Mesodermal cell (in vitro differentiated cells): ENCODE measurements around the gene PRKAB1.

Experiments used
- H3K27ac ChIP-seq: 2 replicates; pipeline ENCODE4 v1.7.0; 2013; ENCODE audit warnings: mild to moderate bottlenecking, low read depth, low read length, moderate library complexity; ENCODE audit not compliant: severe bottlenecking
- H3K36me3 ChIP-seq: 2 replicates; pipeline ENCODE4 v1.7.1; 2013; ENCODE audit warnings: mild to moderate bottlenecking, low read length, moderate library complexity; ENCODE audit not compliant: control insufficient read depth, insufficient read depth
- H3K4me1 ChIP-seq: one replicate; pipeline ENCODE4 v1.7.1; 2013; ENCODE audit warnings: mild to moderate bottlenecking, low read length; ENCODE audit not compliant: insufficient read depth, control insufficient read depth, poor library complexity, severe bottlenecking
- H3K4me3 ChIP-seq: 2 replicates; pipeline ENCODE4 v1.7.0; 2013; ENCODE audit warnings: low read length, control low read depth, mild to moderate bottlenecking; ENCODE audit not compliant: insufficient read depth, poor library complexity, severe bottlenecking; ENCODE audit errors: extremely low read depth
- H3K9me3 ChIP-seq: 2 replicates; pipeline ENCODE4 v1.7.1; 2013; ENCODE audit warnings: mild to moderate bottlenecking, low read length, moderate library complexity; ENCODE audit not compliant: control insufficient read depth
- WGBS, 2 experiments: methylation state at CpG; one replicate each; pipeline ENCODE4 v1.1.5; 2013; ENCODE audit warnings: missing lambda C conversion rate in 2 of 2; ENCODE audit not compliant: insufficient coverage in 2 of 2; 5-methylcytosine and 5-hydroxymethylcytosine counted together

The PRKAB1 gene

GRCh38 chr12:119676022-119676421 lies 8.1 kb downstream of the PRKAB1 start:
- peaks cover 5% of the 10 kb centered on the region for H3K4me1 ChIP-seq
- H3K4me3 ChIP-seq = no peak overlapping the region
- peaks cover 98% of the 10 kb centered on the region for H3K36me3 ChIP-seq
- 95 to 97% methylated on average over 8 to 9 of the region's 9 CpGs for WGBS, 2 experiments
- no peak overlapping the region for H3K27ac ChIP-seq
- no peaks in the 10 kb centered on the region for H3K9me3 ChIP-seq

GRCh38 chr12:119676573-119676972 lies 8.6 kb downstream of the PRKAB1 start:
- Histone ChIP-seq H3K36me3 (peaks cover 98% of the 10 kb centered on the region), H3K4me3 (no peak overlapping the region), H3K27ac (no peak overlapping the region), H3K9me3 (no peaks in the 10 kb centered on the region), H3K4me1 (peaks cover 5% of the 10 kb centered on the region)
- 96 to 98% methylated on average over 11 to 13 of the region's 13 CpGs for WGBS, 2 experiments

GRCh38 chr12:119678459-119678858 lies 10.5 kb downstream of the PRKAB1 start:
- Histone ChIP-seq H3K4me1 (peaks cover 5% of the 10 kb centered on the region), H3K4me3 (no peak overlapping the region), H3K36me3 (peaks cover 98% of the 10 kb centered on the region), H3K9me3 (no peaks in the 10 kb centered on the region), H3K27ac (no peak overlapping the region)
- WGBS, 2 experiments = 89 to 95% methylated on average over 3 of the region's 7 CpGs

- Histone ChIP-seq H3K27ac (no peak overlapping the region), H3K36me3 (peaks cover 98% of the 10 kb centered on the region)
- WGBS, 2 experiments = 90 to 93% methylated on average over 5 of the region's 5 CpGs
Measured at GRCh38 chr12:119679081-119679480, 11.1 kb downstream of the PRKAB1 start.

GRCh38 chr12:119679490-119679889 lies 11.6 kb downstream of the PRKAB1 start:
- peaks cover 5% of the 10 kb centered on the region for H3K4me1 ChIP-seq
- no peaks in the 10 kb centered on the region for H3K9me3 ChIP-seq
- H3K4me3 ChIP-seq = no peak overlapping the region
- peaks cover 97% of the 10 kb centered on the region for H3K36me3 ChIP-seq
- no peak overlapping the region for H3K27ac ChIP-seq
- WGBS, 2 experiments = 95 to 98% methylated on average over 9 to 10 of the region's 10 CpGs

More at GRCh38 chr12:119679081-119679480, 11.1 kb downstream of the PRKAB1 start:
- Histone ChIP-seq H3K4me1 (peaks cover 5% of the 10 kb centered on the region), H3K9me3 (no peaks in the 10 kb centered on the region), H3K4me3 (no peak overlapping the region)

GRCh38 chr12:119681111-119681510 lies 13.2 kb downstream of the PRKAB1 start:
- Histone ChIP-seq H3K36me3 (peaks cover 85% of the 10 kb centered on the region), H3K4me3 (no peak overlapping the region), H3K27ac (no peak overlapping the region), H3K9me3 (no peaks in the 10 kb centered on the region), H3K4me1 (peaks cover 5% of the 10 kb centered on the region)
- 98 to 100% methylated on average over 4 to 6 of the region's 8 CpGs for WGBS, 2 experiments

GRCh38 chr12:119681728-119682638 lies 14.1 kb downstream of the PRKAB1 start:
- no peaks in the 10 kb centered on the region for H3K9me3 ChIP-seq
- H3K4me3 ChIP-seq = no peak overlapping the region
- peaks cover 5% of the 10 kb centered on the region for H3K4me1 ChIP-seq
- WGBS, 2 experiments = 91 to 94% methylated on average over 6 to 7 of the region's 9 CpGs
- H3K27ac ChIP-seq = no peak overlapping the region
- H3K36me3 ChIP-seq = peaks cover 84% of the 10 kb centered on the region

GRCh38 chr12:119682639-119683252 lies 14.8 kb downstream of the PRKAB1 start:
- 90 to 97% methylated on average over 2 to 3 of the region's 3 CpGs for WGBS, 2 experiments
- H3K9me3 ChIP-seq = no peaks in the 10 kb centered on the region
- H3K4me1 ChIP-seq = peaks cover 5% of the 10 kb centered on the region
- no peak overlapping the region for H3K4me3 ChIP-seq
- H3K36me3 ChIP-seq = peaks cover 81% of the 10 kb centered on the region
- H3K27ac ChIP-seq = no peak overlapping the region

GRCh38 chr12:119683413-119683812 lies 15.5 kb downstream of the PRKAB1 start:
- 99% methylated on average over 5 of the region's 6 CpGs for WGBS, 2 experiments
- Histone ChIP-seq H3K27ac (no peak overlapping the region), H3K4me3 (no peak overlapping the region), H3K4me1 (no peaks in the 10 kb centered on the region), H3K9me3 (no peaks in the 10 kb centered on the region), H3K36me3 (peaks cover 81% of the 10 kb centered on the region)

GRCh38 chr12:119683816-119684215 lies 15.9 kb downstream of the PRKAB1 start:
- H3K9me3 ChIP-seq = no peaks in the 10 kb centered on the region
- H3K4me1 ChIP-seq = no peaks in the 10 kb centered on the region
- WGBS, 2 experiments = 100% methylated on average over 1 to 2 of the region's 3 CpGs
- H3K4me3 ChIP-seq = no peak overlapping the region
- no peak overlapping the region for H3K27ac ChIP-seq
- peaks cover 81% of the 10 kb centered on the region for H3K36me3 ChIP-seq
